Transverse colon (tissue), 3 donors: ENCODE measurements around the gene LINGO1.

ENCODE experiments used
- EP300 ChIP-seq: sonication (generic); formaldehyde crosslinking; IDR thresholded peaks from one replicate; pipeline ENCODE4 v1.6.1; 2017; ENCODE audit warnings: antibody characterized with exemption, low read depth
- POLR2A ChIP-seq: fragments of 450-650 bp; IDR thresholded peaks from one replicate; pipeline ENCODE4 v1.6.1; 2016; ENCODE audit warnings: antibody characterized with exemption, mild to moderate bottlenecking, moderate library complexity
- TF ChIP-seq, protein P1 (sequence below), 5 experiments: fragments of 200-600 bp in 3 of 5; fragments of 450-650 bp in 2 of 5; sonication (generic) in 3 of 5; IDR thresholded peaks; 1 replicate in 2 of 5; 2 replicates in 3 of 5; pipeline ENCODE4 v1.5.1; 2016 to 2017; ENCODE audit warnings: antibody characterized with exemption in 5 of 5, inconsistent platforms in 3 of 5, mild to moderate bottlenecking in 2 of 5, moderate library complexity in 1 of 5

GRCh38 chr15:77633913-77634265 lies 1.2 kb upstream of the LINGO1 start:
- TF ChIP-seq, protein P1, sequence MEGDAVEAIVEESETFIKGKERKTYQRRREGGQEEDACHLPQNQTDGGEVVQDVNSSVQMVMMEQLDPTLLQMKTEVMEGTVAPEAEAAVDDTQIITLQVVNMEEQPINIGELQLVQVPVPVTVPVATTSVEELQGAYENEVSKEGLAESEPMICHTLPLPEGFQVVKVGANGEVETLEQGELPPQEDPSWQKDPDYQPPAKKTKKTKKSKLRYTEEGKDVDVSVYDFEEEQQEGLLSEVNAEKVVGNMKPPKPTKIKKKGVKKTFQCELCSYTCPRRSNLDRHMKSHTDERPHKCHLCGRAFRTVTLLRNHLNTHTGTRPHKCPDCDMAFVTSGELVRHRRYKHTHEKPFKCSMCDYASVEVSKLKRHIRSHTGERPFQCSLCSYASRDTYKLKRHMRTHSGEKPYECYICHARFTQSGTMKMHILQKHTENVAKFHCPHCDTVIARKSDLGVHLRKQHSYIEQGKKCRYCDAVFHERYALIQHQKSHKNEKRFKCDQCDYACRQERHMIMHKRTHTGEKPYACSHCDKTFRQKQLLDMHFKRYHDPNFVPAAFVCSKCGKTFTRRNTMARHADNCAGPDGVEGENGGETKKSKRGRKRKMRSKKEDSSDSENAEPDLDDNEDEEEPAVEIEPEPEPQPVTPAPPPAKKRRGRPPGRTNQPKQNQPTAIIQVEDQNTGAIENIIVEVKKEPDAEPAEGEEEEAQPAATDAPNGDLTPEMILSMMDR (IDR thresholded peaks at IDR 0.05): no peak
- TF ChIP-seq EP300 (no peak), POLR2A (no peak)
